MCF 10A (cell line): ENCODE data around the gene PSAP. TPM values are rescaled to one million over a fixed set of nuclear protein-coding genes. Genes with fewer than 3 reads are reported as not detected.

Experiments
- BruUV-seq: library from RNA; stranded (reverse); fragments of 400-500 nt; replicated peaks from 2 replicates; lab custom pipeline; 2021; lab: Mats Ljungman, UMichigan
- CTCF ChIA-PET: fragments of 300-600 bp; sonication (Branson Sonifier 250); formaldehyde crosslinking; extraction: SDS; loops from one replicate; lab custom pipeline; 2021; ENCODE audit warnings: antibody characterized with exemption, inconsistent platforms; lab: Yijun Ruan, JAX
- POLR2A ChIA-PET: fragments of 300-600, 350-650 bp; sonication (Branson Sonifier 250); formaldehyde crosslinking; extraction: SDS; loops from one replicate; lab custom pipeline; 2020; ENCODE audit warnings: antibody characterized with exemption, inconsistent platforms; lab: Yijun Ruan, JAX
- DNase-seq: peaks from one replicate; pipeline ENCODE4 v3.0.0-alpha.2; 2018; ENCODE audit not compliant: unreplicated experiment
- H3K27ac Mint-ChIP-seq: one replicate; pipeline ENCODE4 v1.8.0; 2022; ENCODE audit warnings: mild to moderate bottlenecking, low read depth, mixed read lengths; ENCODE audit not compliant: unreplicated experiment
- H3K27me3 Mint-ChIP-seq: one replicate; pipeline ENCODE4 v1.8.0; 2022; ENCODE audit warnings: mixed read lengths; ENCODE audit not compliant: insufficient read depth, unreplicated experiment
- H3K36me3 Mint-ChIP-seq: one replicate; pipeline ENCODE4 v1.8.0; 2022; ENCODE audit warnings: mild to moderate bottlenecking, moderate library complexity, mixed read lengths; ENCODE audit not compliant: insufficient read depth, unreplicated experiment
- H3K4me1 Mint-ChIP-seq: one replicate; pipeline ENCODE4 v1.8.0; 2022; ENCODE audit warnings: mixed read lengths; ENCODE audit not compliant: insufficient read depth, unreplicated experiment
- H3K4me3 Mint-ChIP-seq: one replicate; pipeline ENCODE4 v1.8.0; 2022; ENCODE audit warnings: mild to moderate bottlenecking, moderate library complexity, mixed read lengths; ENCODE audit not compliant: unreplicated experiment
- H3K9me3 Mint-ChIP-seq: one replicate; pipeline ENCODE4 v1.8.0; 2022; ENCODE audit warnings: mixed read lengths; ENCODE audit not compliant: unreplicated experiment
- CTCF ChIP-seq: fragments of 200-600 bp; IDR thresholded peaks from one replicate; pipeline ENCODE4 v1.8.0; 2022; ENCODE audit warnings: antibody characterized with exemption, mild to moderate bottlenecking; ENCODE audit not compliant: unreplicated experiment
- intact Hi-C: fragments of 100-400 bp; cut with micrococcal nuclease; formaldehyde crosslinking; loops from 2 replicates; pipeline ENCODE4 v1.14.1; 2022
- total RNA-seq: library from RNA; stranded (reverse); gene quantifications from 2 replicates; pipeline ENCODE4 v1.2.3, GENCODE V29; 2022

The PSAP gene
- total RNA-seq, 1 experiment from 2014 or later, result 506 TPM

- no peaks in the 10 kb centered on the region for H3K4me1 Mint-ChIP-seq
- CTCF ChIA-PET, result interaction anchor here (0.6 to 1.5 kb wide), 2 partner anchors 80 to 496 kb away, joined by 3 to 7 read pairs; no protein-coding TSS in a partner anchor
- peaks cover 63% of the 10 kb centered on the region for H3K36me3 Mint-ChIP-seq
- H3K27me3 Mint-ChIP-seq, result no peaks in the 10 kb centered on the region
- intact Hi-C loops, result no loop called here
- no peak for DNase-seq
- BruUV-seq, result no TSS peak
- H3K9me3 Mint-ChIP-seq, result no peaks in the 10 kb centered on the region
- H3K4me3 Mint-ChIP-seq, result no peak overlapping the region
- TF ChIP-seq CTCF, result no peak
- POLR2A ChIA-PET, result interaction anchor here (0.9 to 1.2 kb wide), 2 partner anchors 22 to 55 kb away, joined by 3 read pairs; no protein-coding TSS in a partner anchor
- no peak overlapping the region for H3K27ac Mint-ChIP-seq
Observed at GRCh38 chr10:71816421-71816851, 34.6 kb downstream of the PSAP start.

- H3K9me3 Mint-ChIP-seq, result no peaks in the 10 kb centered on the region
- POLR2A ChIA-PET, result interaction anchor here (0.6 to 1.2 kb wide), 4 partner anchors 14 to 55 kb away, joined by 3 read pairs; no protein-coding TSS in a partner anchor
- TF ChIP-seq CTCF, result no peak
- DNase-seq, result no peak
- no peaks in the 10 kb centered on the region for H3K27me3 Mint-ChIP-seq
- no peak overlapping the region for H3K4me3 Mint-ChIP-seq
- peaks cover 56% of the 10 kb centered on the region for H3K36me3 Mint-ChIP-seq
- no TSS peak for BruUV-seq
- intact Hi-C loops, result no loop called here
- no peaks in the 10 kb centered on the region for H3K4me1 Mint-ChIP-seq
- H3K27ac Mint-ChIP-seq, result no peak overlapping the region
- CTCF ChIA-PET, result interaction anchor here (0.6 to 1.5 kb wide), 2 partner anchors 81 to 107 kb away, joined by 4 to 7 read pairs; no protein-coding TSS in a partner anchor
Observed at GRCh38 chr10:71815515-71816130, 35.4 kb downstream of the PSAP start.

- BruUV-seq, result no TSS peak
- CTCF ChIA-PET, result interaction anchor here (0.7 to 4.5 kb wide), 2 partner anchors 29 to 431 kb away, joined by 4 to 30 read pairs; no protein-coding TSS in a partner anchor
- H3K27ac Mint-ChIP-seq, result no peak overlapping the region
- no peaks in the 10 kb centered on the region for H3K9me3 Mint-ChIP-seq
- POLR2A ChIA-PET, result interaction anchor here (0.6 to 0.9 kb wide), 2 partner anchors 15 to 35 kb away, joined by 3 read pairs; no protein-coding TSS in a partner anchor
- H3K27me3 Mint-ChIP-seq, result no peaks in the 10 kb centered on the region
- H3K36me3 Mint-ChIP-seq, result peaks cover 52% of the 10 kb centered on the region
- TF ChIP-seq CTCF, result no peak
- intact Hi-C loops, result loop anchor here (5.0 kb wide), 3 partner anchors 88 to 433 kb away; no protein-coding TSS in a partner anchor
- no peak overlapping the region for H3K4me3 Mint-ChIP-seq
- no peak for DNase-seq
- no peaks in the 10 kb centered on the region for H3K4me1 Mint-ChIP-seq
Observed at GRCh38 chr10:71814922-71815411, 36.1 kb downstream of the PSAP start.
